GM23338 (cell line): Measurements from ENCODE around the gene RNF213.

Experiments
- EZH2 ChIP-seq: fragments of 200-600 bp; sonication (generic); IDR thresholded peaks from one replicate; pipeline ENCODE4 v1.8.0; 2017; ENCODE audit warnings: antibody characterized with exemption, mild to moderate bottlenecking, low read depth; ENCODE audit not compliant: unreplicated experiment
- TF ChIP-seq, protein P1 (sequence below), 2 experiments: fragments of 200-600 bp in 1 of 2; sonication (generic) in 1 of 2; conservative IDR thresholded peaks; 2 replicates each; pipeline versions ENCODE4 v1.5.1 to v1.6.1; 2016 to 2017; ENCODE audit warnings: antibody characterized with exemption in 2 of 2, low read depth in 2 of 2, mild to moderate bottlenecking in 2 of 2, moderate library complexity in 1 of 2

- TF ChIP-seq, protein P1, sequence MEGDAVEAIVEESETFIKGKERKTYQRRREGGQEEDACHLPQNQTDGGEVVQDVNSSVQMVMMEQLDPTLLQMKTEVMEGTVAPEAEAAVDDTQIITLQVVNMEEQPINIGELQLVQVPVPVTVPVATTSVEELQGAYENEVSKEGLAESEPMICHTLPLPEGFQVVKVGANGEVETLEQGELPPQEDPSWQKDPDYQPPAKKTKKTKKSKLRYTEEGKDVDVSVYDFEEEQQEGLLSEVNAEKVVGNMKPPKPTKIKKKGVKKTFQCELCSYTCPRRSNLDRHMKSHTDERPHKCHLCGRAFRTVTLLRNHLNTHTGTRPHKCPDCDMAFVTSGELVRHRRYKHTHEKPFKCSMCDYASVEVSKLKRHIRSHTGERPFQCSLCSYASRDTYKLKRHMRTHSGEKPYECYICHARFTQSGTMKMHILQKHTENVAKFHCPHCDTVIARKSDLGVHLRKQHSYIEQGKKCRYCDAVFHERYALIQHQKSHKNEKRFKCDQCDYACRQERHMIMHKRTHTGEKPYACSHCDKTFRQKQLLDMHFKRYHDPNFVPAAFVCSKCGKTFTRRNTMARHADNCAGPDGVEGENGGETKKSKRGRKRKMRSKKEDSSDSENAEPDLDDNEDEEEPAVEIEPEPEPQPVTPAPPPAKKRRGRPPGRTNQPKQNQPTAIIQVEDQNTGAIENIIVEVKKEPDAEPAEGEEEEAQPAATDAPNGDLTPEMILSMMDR (conservative IDR thresholded peaks at IDR 0.05; ENCODE audit: low read depth in 2 of 2) = no peak
- no peak for TF ChIP-seq EZH2
Observed at GRCh38 chr17:80349751-80350150, 89.1 kb downstream of the RNF213 start.
